ENCODE data around the gene TM7SF2.
"Not testable (repeated sequence)": the region's sequence is repeated elsewhere in the genome, so short reads cannot be mapped to it uniquely, and the experiment has no call there.

The TM7SF2 gene

GRCh38 chr11:65116370-65117205 lies 4.9 kb downstream of the TM7SF2 start:
- peak in 1 of 2 experiments; percentile 49 for DNase-seq

DNA sequence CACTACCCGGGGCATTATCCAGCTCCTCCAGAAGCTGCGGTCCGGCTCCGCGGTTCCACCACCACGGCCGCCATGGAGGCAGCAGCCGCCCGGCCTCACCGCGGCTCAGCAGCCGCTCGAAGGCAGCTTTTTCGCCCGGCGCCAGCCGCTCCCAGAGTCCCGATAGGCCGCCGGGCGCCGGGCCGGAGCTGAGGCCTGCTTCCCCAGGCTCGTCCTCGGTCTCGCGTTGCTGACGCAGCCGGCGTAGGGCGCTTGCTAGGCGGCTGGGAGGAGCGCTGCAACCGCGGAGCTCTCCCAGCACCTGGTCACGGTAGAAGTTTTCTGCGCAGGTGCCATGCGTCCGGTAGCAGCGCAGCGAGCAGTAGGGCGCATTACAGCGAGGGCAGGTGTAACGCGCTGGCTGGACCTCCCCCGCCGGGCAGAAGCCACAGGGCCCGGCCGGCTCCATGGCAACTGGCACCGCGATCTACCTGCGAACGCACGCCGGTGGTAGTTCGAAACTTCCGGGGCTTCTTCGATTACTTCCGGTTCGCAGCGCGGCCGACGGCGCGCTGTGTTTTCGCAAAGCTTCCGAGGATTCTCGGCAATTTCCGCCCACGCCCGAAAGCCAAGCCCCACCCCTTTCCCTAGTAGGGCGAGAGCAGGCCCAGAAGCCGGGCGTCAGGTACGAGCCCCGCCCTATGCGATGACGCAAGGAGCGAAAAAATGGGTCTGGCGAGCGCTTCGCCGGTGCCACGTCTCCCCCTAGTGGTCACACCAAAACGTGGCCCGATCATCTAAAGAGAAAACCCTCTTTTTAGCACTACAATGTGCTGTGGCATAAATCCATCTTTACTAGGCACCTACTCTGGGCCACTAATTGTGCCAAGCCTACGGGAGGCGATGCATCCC lies 5.8 kb downstream of the TM7SF2 start, which contains the start of gene ZNHIT2:
Gene ZNHIT2, minus strand, starts transcription at position 496 of the 891 bp plus-strand sequence. Its CDS starts 48 bp downstream, at position 448.
- DNase-seq, result peak; percentile 98 to 100

DNA sequence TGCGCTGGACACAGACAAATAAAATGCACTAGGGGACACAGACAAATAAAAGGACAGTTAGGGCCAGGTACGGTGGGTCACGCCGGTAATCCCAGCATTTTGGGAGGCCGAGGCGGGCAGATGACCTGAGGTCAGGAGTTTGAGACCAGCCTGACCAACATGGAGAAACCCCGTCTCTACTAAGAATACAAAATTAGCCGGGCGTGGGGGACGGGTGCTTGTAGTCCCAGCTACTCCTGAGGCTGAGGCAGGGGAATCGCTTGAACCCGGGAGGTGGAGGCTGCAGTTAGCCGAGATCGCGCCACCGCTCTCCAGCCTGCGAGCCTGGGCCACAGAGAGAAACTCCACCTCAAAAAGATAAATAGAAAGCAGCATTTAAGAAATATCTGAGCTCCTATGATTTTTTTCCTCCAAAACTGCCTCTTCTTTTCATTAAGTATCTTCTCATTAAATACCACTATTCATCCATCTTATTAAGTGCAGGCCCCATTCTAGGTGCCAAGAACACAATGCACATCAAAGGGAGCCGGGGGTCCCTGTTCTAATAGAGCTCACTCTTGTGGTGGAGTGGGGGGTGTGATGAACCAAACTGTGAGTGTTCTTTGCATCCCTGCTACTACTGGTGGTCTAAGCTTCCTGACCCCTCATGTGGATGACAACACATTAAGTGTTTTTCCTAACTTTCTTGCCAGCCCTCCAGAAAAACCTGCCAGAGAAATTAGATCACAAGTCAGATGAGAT lies 6.6 kb downstream of the TM7SF2 start:
- DNase-seq, result no peak

GRCh38 chr11:65118891-65119669 lies 7.4 kb downstream of the TM7SF2 start:
- DNase-seq, result not testable (repeated sequence)

- DNase-seq, result no peak
Measured at GRCh38 chr11:65119670-65119995, 8.0 kb downstream of the TM7SF2 start.

DNA sequence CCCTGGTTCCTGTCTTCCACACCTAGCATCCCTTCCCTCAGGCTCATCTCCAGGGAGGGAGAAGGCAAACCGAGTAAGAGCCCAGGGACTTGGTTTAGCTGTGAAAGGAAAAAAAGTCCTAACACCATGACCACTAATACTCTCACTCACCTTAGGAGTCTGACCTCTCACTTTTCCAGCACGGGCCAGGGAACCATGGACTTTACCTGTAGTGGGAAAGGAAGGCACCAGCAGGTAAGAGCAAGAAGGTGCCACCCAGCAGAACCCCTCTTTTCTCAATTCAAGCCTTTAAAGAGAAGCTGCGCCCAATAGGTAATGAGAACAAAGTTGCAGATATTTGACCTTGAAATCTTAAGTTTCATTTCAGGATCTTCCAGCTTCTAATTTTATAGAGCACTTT lies 9.2 kb downstream of the TM7SF2 start:
- no peak for DNase-seq

GRCh38 chr11:65121447-65121864 lies 9.8 kb downstream of the TM7SF2 start:
- no peak for DNase-seq

DNA sequence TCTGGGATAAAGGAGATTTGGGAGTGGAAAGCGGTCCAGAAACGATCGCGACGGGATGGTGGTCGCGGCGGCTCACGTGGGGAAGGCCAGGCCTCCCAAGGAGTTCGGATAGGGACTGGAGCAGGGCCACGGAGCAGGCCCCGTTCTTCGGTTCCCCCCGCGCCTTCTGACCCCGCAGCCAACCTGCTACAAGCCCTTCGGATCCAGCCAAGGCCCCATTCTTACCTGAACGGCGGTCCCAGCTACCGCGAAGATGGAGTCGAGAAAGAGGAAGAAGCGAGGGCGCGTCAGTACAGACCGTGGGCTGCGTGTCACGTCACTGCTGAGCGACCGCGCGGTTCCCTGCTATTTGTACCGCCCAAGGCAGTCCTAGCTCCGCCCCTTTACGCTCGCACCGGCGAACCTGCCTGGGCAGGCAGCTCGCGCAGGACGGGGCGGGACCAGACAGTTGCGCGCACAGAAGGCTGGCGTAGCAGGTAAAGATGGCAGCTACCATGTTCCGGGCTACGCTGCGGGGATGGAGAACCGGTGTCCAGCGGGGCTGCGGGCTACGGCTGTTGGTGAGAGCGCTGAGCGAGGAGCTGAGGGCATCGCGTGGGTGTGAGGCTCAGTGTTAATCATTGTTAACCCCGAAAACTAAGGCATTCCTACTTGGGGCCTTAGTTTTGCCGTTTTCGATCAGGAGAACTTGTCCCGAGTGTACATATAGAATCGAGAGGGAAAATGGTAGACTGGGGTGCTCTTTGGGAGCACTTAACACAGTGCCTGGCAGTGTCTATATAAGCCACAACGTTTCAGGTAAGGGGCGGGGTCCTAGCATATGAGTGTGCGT lies 10.4 kb downstream of the TM7SF2 start, which contains the start of the genes FAU and MRPL49:
Gene FAU, minus strand, starts transcription at position 270 of the 832 bp plus-strand sequence. CDS start 321 bp downstream, outside the sequence.
Gene MRPL49, plus strand, starts transcription at position 457 of the 832 bp plus-strand sequence. Its CDS starts 26 bp downstream, at position 483.
- peak; percentile 95 to 99 for DNase-seq

DNA sequence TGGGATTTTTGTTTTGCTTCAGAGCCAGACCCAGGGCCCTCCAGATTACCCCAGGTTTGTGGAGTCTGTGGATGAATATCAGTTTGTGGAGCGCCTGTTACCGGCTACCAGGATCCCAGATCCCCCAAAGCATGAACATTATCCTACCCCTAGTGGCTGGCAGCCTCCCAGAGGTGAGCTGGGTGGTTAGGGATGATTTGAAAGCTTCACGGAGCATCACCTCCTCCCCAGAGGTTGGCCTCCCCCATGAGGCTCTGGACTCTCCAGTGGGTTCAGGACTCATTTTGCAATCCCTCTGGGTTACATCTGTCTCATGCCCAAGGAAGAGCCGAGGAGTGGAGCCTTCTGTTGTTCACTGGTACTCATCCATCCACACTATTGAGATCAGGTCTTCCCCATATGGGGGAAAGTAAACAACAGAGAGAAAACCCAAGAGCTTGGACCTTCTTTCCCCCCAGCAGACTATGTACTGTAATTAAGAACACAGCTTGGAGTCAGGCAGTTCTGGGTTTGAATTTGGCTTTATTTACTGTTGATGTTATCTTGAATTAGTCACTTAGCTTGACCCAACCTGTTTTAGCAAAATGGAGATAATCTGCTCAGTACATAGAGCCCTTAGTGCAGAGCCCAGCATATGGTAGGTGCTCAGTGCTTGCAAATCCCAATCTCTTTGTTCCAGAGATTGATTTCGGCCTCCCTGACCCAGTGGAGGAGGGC lies 13.0 kb downstream of the TM7SF2 start:
- no peak for DNase-seq

- DNase-seq, result no peak
Measured at GRCh38 chr11:65125197-65126056, 13.8 kb downstream of the TM7SF2 start.

- DNase-seq, result no peak
Measured at GRCh38 chr11:65126624-65127274, 15.1 kb downstream of the TM7SF2 start.

- no peak for DNase-seq
Measured at GRCh38 chr11:65127473-65128181, 16.0 kb downstream of the TM7SF2 start.

- no peak for DNase-seq
Measured at GRCh38 chr11:65128182-65129145, 16.8 kb downstream of the TM7SF2 start.

- DNase-seq, result no peak
Measured at GRCh38 chr11:65129649-65130441, 18.2 kb downstream of the TM7SF2 start.

GRCh38 chr11:65130631-65131416 lies 19.2 kb downstream of the TM7SF2 start:
- no peak for DNase-seq
